ENCODE measurements around the gene KRTAP10-4. TPM values are rescaled to one million over a fixed set of nuclear protein-coding genes. Genes with fewer than 3 reads are reported as not detected.
"Not testable (repeated sequence)": the region's sequence is repeated elsewhere in the genome, so short reads cannot be mapped to it uniquely, and the experiment has no call there.

KRTAP10-4 gene
- total RNA-seq (not detected), polyA plus RNA-seq (not detected)

- not testable (repeated sequence) for H3K4me3 ChIP-seq (ENCODE audit: low read depth, low read length); H3K36me3 ChIP-seq (ENCODE audit: insufficient read depth); DNase-seq (ENCODE audit: extremely low spot score); H3K27ac ChIP-seq (ENCODE audit: low read depth); H3K4me1 ChIP-seq (ENCODE audit: insufficient read depth)
- WGBS, result 63% methylated on average over 22 of the region's 25 CpGs
Measured at GRCh38 chr21:44573630-44574456, at the start of gene KRTAP10-4. KRTAP10-4 (plus strand) TSS chr21:44573729; CDS start chr21:44573759, 30 bp downstream.

- whole genome bisulfite sequencing, result 79% methylated on average over 2 of the region's 2 CpGs
- no peak for DNase-seq (ENCODE audit: extremely low spot score)
- H3K4me1 ChIP-seq (ENCODE audit: insufficient read depth), result no peaks in the 10 kb centered on the region
- no peak overlapping the region for H3K27ac ChIP-seq (ENCODE audit: low read depth)
- no peak overlapping the region for H3K4me3 ChIP-seq (ENCODE audit: low read depth, low read length)
- no peaks in the 10 kb centered on the region for H3K36me3 ChIP-seq (ENCODE audit: insufficient read depth)
Measured at GRCh38 chr21:44524414-44525371, 48.8 kb upstream of the KRTAP10-4 start.

DNA sequence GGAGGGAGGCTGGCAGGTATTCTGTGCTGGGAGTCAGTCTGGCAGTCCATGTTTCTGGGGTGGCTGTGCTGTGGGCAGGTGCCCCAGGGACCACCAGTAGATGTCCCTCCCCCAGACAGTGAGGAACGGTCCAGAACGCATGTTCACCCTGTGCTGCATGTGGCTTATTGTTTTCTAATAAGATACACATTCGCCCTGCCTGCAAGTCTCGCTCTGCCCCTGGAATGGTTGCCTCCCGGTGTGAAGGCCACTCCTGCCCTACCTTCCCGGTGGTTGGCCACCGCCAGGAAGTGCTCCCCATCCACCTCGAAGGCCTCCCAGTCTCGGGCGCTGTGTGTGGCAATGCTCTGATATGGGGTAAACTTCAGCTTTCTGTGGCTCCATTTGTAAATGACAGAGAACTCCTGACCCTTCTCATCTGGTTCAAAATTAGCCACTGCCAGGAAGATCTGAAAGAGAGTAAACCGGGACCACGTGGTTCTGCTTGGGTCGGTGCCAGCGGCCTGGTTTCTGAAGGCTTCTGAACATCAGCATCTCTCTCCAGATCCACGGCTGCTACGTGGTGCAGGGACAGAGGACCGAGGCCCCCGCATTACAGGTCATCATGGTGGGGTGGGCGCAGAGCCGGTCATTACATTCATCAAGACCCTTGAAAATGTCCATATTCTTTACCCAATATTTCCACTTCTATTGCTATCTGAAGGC lies 48.0 kb upstream of the KRTAP10-4 start:
- 88% methylated on average over 20 of the region's 20 CpGs for WGBS
- H3K4me1 ChIP-seq (ENCODE audit: insufficient read depth), result no peaks in the 10 kb centered on the region
- H3K36me3 ChIP-seq (ENCODE audit: insufficient read depth), result no peaks in the 10 kb centered on the region
- H3K4me3 ChIP-seq (ENCODE audit: low read depth, low read length), result no peak overlapping the region
- H3K27ac ChIP-seq (ENCODE audit: low read depth), result no peak overlapping the region
- no peak for DNase-seq (ENCODE audit: extremely low spot score)

GRCh38 chr21:44526096-44526997 lies 47.2 kb upstream of the KRTAP10-4 start:
- no peak overlapping the region for H3K4me3 ChIP-seq (ENCODE audit: low read depth, low read length)
- H3K36me3 ChIP-seq (ENCODE audit: insufficient read depth), result no peaks in the 10 kb centered on the region
- DNase-seq (ENCODE audit: extremely low spot score), result no peak
- 87% methylated on average over 12 of the region's 12 CpGs for WGBS
- H3K27ac ChIP-seq (ENCODE audit: low read depth), result no peak overlapping the region
- no peaks in the 10 kb centered on the region for H3K4me1 ChIP-seq (ENCODE audit: insufficient read depth)

DNA sequence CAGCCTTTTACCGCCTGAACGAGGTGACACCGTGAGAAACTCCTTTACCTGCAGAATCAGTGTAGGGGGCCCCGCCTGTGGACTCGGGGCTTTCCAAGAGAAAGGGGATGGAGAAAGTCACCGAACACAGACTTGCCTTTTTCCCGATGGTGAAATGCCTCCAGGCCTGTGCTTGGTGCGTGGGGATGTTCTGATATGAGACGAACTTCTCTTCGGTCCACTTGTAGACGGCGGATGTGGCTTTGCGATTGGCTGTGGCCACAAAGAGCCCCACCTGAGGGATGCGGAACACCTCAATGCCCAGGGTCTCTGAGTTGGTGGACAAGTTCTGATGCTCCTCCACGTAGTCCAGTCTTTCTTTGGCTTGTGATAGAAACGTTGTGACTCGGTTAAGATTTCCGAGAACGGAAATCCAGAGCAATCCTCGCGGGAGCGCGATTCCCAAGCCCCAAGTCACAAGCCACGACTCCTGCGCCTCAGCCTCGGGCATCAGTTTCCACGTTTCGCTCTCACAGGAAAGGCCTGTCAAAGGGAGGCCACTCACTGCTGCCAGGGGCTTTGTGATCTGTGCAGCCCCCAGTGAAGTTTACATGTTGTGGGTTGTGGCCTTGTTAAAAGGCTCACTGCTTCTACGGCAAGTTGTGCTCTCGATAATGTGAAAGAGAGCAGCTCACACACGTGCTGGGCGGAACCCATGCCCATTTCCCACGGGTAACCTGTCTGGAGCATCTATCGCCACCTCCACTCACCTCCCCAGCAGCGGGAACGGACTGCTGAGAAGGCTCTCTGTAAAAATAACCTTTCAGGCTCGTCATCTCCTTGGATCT lies 46.2 kb upstream of the KRTAP10-4 start:
- Histone ChIP-seq H3K36me3 (ENCODE audit: insufficient read depth) (no peaks in the 10 kb centered on the region), H3K27ac (ENCODE audit: low read depth) (no peak overlapping the region), H3K4me3 (ENCODE audit: low read depth, low read length) (no peak overlapping the region), H3K4me1 (ENCODE audit: insufficient read depth) (no peaks in the 10 kb centered on the region)
- DNase-seq (ENCODE audit: extremely low spot score), result no peak
- WGBS, result 88% methylated on average over 37 of the region's 37 CpGs

DNA sequence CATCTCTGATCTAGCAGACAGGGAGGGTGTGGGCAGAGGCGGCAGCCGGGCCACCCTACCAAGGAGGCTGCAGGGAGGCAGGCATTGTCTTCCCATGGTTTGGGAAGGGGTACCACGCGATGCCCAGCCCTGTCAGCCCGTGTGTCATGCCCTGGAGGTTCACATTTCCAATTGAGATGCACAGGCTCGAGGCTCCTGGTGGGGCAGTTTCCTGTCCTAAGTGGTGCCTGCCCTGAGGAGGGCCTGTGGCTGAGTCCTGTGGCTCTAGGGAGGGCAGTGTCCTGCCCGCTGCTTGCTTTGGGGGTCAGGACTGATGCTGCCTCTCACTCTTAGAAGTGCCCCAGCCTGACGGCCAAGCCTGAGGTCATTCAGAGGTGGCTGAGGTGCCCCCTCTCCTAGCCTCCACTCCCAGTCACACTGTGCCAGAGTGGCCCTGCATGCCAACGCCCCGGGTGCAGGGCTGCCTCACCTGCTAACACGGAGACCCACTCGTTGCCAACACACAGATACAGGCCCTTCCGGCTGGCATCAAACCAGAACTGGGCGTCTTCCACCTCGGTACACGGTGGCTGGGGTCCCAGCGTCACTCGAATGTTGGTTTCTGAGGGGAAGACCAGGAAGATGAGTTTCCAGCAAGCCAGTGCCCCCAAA lies 45.4 kb upstream of the KRTAP10-4 start:
- WGBS, result 83% methylated on average over 18 of the region's 18 CpGs
- no peaks in the 10 kb centered on the region for H3K4me1 ChIP-seq (ENCODE audit: insufficient read depth)
- no peak for DNase-seq (ENCODE audit: extremely low spot score)
- H3K4me3 ChIP-seq (ENCODE audit: low read depth, low read length), result no peak overlapping the region
- no peak overlapping the region for H3K27ac ChIP-seq (ENCODE audit: low read depth)
- no peaks in the 10 kb centered on the region for H3K36me3 ChIP-seq (ENCODE audit: insufficient read depth)

- H3K4me3 ChIP-seq (ENCODE audit: low read depth, low read length), result no peak overlapping the region
- no peaks in the 10 kb centered on the region for H3K36me3 ChIP-seq (ENCODE audit: insufficient read depth)
- H3K4me1 ChIP-seq (ENCODE audit: insufficient read depth), result no peaks in the 10 kb centered on the region
- no peak for DNase-seq (ENCODE audit: extremely low spot score)
- no peak overlapping the region for H3K27ac ChIP-seq (ENCODE audit: low read depth)
- WGBS, result 86% methylated on average over 10 of the region's 10 CpGs
Measured at GRCh38 chr21:44528634-44528995, 44.9 kb upstream of the KRTAP10-4 start.

- no peaks in the 10 kb centered on the region for H3K4me1 ChIP-seq (ENCODE audit: insufficient read depth)
- no peak overlapping the region for H3K4me3 ChIP-seq (ENCODE audit: low read depth, low read length)
- 89% methylated on average over 17 of the region's 17 CpGs for WGBS
- no peak overlapping the region for H3K27ac ChIP-seq (ENCODE audit: low read depth)
- no peaks in the 10 kb centered on the region for H3K36me3 ChIP-seq (ENCODE audit: insufficient read depth)
- no peak for DNase-seq (ENCODE audit: extremely low spot score)
Measured at GRCh38 chr21:44529011-44529421, 44.5 kb upstream of the KRTAP10-4 start.

- 75% methylated on average over 23 of the region's 23 CpGs for WGBS
- no peak for DNase-seq (ENCODE audit: extremely low spot score)
- Histone ChIP-seq H3K4me1 (ENCODE audit: insufficient read depth) (no peaks in the 10 kb centered on the region), H3K27ac (ENCODE audit: low read depth) (no peak overlapping the region), H3K4me3 (ENCODE audit: low read depth, low read length) (no peak overlapping the region), H3K36me3 (ENCODE audit: insufficient read depth) (no peaks in the 10 kb centered on the region)
Measured at GRCh38 chr21:44529503-44530125, 43.9 kb upstream of the KRTAP10-4 start.

DNA sequence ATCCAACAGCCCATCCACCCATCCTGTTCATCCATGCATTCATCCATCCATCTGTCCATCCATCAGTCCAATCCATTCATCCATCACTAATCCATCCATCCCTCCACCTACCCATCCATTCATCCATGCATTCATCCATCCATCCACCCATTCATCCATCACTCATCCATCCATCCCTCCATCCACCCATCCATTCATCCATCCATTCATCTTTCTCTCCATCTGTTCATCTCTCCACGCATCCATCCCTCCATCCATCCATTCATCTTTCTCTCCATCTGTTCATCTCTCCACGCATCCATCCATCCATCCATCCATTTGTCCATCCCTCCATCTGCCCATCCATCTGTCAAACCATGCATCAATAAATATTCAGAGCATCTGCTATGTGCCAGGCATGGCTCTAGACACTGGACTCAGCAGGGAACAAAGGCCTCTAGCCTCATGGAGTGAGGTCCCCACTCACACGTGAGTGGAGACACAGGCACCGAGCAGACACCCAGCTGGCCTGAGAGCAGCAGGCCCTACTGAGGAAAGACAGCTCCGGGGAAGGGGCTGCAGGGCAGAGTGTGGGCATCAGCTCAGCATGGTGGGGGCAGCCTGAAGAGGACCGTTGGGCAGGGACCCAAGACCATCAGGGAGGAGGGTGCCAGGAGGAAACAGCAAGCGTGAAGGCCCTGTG lies 43.2 kb upstream of the KRTAP10-4 start:
- DNase-seq (ENCODE audit: extremely low spot score), result no peak
- 87% methylated on average over 7 of the region's 7 CpGs for WGBS
- H3K36me3 ChIP-seq (ENCODE audit: insufficient read depth), result no peaks in the 10 kb centered on the region
- H3K4me1 ChIP-seq (ENCODE audit: insufficient read depth), result no peaks in the 10 kb centered on the region
- no peak overlapping the region for H3K4me3 ChIP-seq (ENCODE audit: low read depth, low read length)
- no peak overlapping the region for H3K27ac ChIP-seq (ENCODE audit: low read depth)
